Stimulated activated CD4-positive, alpha-beta T cell treated with anti-CD3 and anti-CD28 coated beads, Interleukin-15, amount 100 ng/mL, for 24 hours (primary cell): Measurements from ENCODE around the gene KRT6A.
"Not testable (repeated sequence)": the region's sequence is repeated elsewhere in the genome, so short reads cannot be mapped to it uniquely, and the experiment has no call there.

ENCODE experiments used
- DNase-seq: peaks from one replicate; pipeline ENCODE4 v3.0.0-alpha.2; 2020

The KRT6A gene

GRCh38 chr12:52524241-52524897 lies 31.3 kb upstream of the KRT6A start:
- no peak for DNase-seq

GRCh38 chr12:52523824-52524223 lies 30.8 kb upstream of the KRT6A start:
- no peak for DNase-seq

DNA sequence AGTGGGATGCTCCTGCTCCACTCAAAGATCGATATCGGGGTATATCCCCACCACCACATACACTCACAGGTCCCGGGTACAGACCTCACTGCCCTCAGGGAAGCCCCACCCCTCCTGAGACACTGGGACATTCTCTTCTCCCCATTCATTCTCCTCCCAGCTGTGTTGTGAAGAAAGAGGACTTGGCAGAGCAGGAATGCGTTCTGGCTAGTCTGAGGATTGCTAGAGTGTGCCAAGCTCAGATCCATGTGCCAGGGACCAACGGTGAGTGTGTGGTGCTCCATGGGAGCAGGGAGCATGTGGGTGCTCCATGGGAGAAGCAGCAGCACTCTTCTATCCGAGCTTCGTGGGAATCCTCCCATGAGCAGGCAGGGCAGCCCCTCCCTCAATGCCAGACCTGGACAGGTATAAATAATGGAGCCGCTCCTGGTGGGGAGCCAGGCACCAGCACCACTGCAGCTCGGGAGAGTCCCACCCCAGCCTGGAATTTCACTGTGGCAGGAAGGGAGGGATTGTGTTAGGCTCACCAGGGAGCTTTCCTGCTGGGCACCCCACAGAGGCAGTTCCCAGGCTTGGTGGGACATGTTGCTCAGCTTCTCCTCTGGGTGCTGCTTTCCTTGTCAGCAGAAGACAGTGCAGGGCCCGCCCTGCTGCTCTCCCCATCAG lies 29.4 kb upstream of the KRT6A start:
- no peak for DNase-seq

DNA sequence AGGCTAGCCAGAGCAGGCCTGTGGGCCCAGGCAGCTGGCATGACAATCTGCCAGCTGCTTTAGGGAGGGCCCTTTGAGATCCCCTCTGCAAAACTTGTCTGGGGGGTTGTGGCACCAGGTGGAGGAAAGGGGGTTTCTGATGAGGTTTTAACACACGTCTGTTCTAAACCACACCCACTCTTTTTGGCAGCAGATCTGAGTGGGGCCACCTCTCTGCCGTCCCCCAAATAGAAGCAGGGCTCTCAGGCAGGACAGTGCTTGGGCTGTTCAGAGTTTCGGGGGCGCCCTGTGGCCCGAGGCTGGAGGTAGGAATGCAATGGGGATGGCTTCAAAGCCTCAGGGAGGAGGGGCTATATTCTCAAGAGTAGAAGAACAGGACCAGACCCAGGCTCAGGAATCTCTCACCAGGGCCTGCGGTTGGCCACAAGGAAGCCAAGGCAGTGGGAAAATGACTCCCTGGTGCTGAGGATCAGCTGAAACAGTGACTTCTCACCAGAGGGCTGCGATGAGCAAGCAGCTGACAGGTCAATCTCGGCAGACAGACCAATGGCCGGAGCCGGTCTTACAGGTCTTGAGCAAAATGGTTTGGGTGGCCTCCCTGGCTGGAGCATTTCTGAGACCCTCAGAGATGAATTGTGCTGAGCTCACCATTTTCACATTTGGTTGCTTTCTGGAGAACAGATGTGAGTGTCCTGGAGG lies 28.7 kb upstream of the KRT6A start:
- no peak for DNase-seq

GRCh38 chr12:52521175-52521567 lies 28.1 kb upstream of the KRT6A start:
- DNase-seq, result no peak

GRCh38 chr12:52519826-52520662 lies 27.0 kb upstream of the KRT6A start, which contains the start of gene KRT5:
KRT5 (minus strand) TSS chr12:52520394; CDS start chr12:52520296, 98 bp downstream.
- DNase-seq, result no peak

DNA sequence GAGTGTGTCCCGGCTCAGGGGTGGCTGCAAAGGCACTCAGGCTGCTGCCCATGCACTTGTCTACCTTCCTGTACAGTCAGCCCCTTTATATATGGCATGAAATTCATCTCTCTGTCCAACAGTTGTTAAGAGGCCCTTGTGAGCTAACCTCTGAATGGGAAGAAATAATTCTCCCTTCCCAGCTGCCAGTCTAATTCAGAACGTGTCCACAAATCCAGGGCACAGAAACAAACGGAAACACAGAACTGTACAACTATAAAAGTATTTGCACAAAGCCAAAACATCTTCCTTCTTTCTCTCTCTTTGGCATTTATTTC lies 26.3 kb upstream of the KRT6A start:
- no peak for DNase-seq

DNA sequence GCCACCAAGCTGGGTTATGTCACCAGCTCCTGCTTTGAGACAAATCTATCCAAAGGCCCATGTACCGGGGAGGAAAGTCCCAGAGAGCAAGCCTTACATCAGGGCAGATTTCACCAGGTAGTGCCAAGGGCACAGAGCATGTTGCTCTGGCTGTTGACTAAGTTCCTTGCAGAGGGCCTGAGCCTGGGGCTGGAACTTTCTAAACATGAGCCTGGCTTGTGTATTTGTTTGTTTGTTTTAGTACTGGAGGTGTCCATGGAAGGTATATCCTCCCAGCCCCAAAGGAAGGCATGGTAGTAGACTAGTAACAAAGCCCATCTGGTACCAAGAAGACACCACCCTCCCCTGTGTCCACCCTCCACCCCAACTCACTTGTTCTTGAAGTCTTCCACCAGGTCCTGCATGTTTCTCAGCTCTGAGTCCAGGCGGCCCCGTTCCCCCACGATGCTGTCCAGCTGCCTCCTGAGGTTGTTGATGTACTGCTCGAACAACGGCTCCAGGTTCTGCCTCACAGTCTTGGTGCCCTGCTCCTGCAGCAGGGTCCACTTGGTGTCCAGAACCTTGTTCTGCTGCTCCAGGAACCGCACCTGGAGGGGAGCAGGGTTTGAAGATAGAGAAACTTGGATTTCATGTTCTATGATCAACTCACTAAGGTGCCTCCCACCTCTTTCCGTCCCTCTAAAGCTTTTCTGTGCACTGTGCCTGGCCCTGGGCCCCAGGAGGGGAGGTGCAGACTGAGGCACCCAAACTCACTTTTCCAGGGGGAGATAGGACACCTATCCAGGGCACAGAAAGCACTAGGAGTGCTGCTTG lies 25.7 kb upstream of the KRT6A start:
- DNase-seq, result no peak

- DNase-seq, result no peak
These were observed 24.8 kb upstream of the KRT6A start for GRCh38 chr12:52517888-52518287.

DNA sequence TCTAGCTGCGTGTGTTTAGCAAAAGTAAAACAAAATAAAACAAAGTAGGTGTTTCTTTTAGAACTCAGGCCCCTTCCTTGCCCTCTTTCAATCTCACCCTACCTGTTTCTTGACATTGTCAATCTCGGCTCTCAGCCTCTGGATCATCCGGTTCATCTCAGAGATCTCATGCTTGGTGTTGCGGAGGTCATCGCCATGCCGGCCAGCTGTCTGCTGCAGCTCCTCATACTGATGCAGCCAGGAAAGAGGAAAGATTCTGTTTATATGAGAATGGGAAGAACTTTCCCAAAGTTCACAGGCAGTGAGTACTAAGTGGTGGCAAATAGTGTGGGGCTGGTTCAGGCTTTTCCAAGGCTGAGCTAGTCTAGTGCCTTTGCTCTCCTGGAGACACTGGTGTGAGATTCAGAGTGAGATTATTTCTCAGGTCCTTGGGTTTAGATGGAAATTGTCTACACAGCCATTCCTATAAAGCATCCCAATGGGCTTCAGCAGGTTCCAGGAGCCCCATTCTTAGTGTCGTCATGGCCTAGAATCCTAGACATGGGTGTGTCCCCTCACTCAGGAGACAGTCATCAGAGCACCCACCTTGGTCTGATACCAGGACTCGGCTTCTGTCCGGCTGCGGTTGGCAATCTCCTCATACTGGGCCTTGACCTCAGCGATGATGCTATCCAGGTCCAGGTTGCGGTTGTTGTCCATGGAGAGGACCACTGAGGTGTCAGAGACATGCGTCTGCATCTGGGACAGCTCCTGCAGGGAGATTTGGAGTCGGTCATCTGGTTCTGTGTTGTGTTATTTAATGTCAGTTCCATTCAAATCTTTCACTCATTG lies 24.2 kb upstream of the KRT6A start:
- DNase-seq, result no peak

DNA sequence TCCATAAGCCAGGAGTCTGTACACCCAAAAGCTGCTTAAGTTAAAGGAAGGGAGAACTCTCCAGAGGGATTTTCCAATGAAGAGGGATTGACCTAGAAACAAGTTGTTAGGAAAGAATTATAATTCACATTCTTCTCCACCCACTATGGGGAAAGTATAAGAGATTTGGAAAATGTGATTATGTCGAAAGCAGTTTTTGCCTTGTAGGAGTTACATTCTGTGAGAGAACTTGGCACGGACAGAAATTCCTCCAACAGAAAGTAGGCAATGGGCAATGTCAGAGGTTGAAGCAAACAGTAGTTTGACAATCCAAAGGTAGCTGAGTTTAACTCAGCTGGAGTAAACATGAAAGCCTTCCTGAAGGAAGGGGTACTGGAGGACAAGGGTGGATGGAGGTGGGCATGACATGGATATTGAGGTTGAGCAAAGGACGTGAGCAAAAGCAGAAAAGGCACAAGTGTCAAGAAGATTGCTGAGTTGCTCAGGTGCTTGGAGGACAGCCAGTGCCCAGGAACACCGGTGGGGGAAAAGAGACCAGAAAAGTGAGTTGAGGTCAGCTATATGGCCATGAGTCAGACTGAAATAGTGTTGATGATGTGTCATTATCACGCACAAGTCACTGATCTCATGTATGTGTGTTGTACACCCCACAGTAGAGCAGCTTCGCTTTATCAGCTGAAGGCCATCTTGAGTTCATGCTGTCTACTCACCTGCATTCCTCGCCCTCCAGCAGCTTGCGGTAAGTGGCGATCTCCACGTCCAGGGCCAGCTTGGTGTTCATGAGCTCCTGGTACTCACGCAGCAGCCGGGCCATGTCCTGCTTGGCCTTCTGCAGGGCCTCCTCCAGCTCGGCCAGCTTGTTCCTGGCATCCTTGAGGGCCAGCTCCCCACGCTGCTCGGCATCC lies 23.1 kb upstream of the KRT6A start:
- DNase-seq, result no peak

- no peak for DNase-seq
These were observed 22.2 kb upstream of the KRT6A start for GRCh38 chr12:52515319-52515646.

DNA sequence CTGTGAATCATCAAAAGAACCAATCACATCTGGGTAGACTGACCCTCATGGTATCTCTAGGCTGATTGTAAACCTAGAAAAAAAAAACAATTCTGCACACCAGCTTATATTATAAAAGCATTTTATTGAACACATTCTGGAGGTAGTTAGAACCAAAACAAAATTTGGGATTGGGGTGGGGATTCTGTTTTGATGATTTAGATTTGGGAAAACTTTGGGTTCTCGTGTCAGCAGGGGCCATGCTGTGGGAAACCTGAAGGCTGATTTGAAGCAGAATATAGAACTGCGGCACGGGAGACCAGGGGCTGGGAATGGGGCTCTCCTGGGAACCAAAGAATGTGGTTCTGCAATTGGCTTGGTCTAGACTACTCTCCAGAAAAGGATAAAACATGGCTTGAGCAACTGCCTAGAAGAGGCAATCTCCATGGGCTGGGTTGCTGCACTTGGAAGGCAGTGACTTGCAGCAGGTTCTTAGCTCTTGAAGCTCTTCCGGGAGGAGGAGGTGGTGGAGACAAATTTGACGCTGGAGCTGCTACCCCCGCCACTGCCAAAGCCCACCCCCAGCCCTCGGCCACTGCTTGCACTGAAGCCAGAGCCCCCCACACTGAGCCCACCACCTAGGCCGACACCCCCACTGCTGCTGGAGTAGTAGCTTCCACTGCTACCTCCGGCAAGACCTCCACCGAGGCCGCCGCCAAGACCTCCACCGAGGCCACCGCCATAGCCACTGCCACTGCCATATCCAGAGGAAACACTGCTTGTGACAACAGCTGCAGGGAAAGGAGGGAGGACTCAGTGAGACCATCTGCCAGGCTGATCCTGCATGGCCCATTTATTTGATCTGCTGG lies 21.6 kb upstream of the KRT6A start:
- no peak for DNase-seq

GRCh38 chr12:52513736-52514135 lies 20.7 kb upstream of the KRT6A start:
- no peak for DNase-seq

GRCh38 chr12:52508211-52508610 lies 15.2 kb upstream of the KRT6A start:
- no peak for DNase-seq

DNA sequence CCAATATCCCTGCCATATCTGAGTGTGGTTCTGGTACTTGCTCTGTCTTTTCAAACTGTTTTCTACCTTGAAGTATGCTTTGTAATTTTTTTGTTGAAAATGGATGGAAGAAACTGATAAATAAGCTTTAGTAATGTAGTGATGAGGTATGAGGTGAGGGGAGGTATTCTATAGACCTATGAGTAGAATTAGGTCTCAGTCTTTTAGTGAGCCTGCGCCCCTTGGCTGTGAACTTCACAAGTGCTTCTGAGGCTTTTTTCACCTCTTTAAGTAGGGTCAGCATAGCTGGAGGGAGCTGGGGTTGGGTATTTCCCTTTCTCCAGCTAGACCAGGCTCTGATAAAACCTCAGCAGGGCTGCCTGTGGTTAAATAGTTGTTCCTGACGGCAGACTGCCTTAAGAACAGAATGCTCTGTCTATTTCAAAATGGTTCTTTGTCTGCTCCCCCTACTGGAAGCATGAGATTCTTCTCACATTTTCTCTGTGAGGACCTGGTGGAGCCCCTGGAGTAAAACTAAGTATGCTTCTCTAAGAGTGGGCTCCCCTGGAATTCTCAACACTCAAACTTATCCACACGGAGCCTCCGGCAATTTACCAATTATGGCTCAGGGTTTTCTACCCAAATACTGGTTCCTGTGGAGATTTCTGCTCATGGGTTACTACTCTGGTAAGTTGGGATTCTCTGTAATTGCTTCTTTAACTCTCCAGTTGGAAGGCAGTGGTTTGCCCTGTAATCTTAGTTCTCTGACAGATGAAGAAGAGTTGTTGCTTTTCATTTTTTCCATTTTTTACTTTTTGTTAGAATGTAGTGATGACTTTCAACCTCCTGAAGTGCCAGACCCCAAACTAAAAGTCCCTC lies 14.0 kb upstream of the KRT6A start:
- no peak for DNase-seq

DNA sequence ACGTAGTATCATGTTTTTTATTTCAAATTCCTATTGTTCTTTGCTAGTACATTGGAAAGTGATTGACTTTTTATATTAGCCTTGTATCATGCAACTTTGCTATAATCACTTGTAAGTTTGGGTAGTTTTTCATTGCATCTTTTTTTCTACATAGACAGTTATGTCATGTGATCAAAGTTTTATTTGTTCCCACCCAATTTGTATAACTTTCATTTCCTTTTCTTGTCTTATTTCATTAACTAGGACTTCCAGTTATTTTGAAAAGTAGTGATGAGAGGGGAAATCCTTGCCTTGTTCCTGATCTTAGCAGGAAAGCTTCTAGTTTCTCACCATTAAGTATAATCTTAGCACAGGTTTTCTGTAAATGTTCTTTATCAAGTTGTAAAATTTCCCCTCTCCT lies 9.8 kb upstream of the KRT6A start:
- no peak for DNase-seq

DNA sequence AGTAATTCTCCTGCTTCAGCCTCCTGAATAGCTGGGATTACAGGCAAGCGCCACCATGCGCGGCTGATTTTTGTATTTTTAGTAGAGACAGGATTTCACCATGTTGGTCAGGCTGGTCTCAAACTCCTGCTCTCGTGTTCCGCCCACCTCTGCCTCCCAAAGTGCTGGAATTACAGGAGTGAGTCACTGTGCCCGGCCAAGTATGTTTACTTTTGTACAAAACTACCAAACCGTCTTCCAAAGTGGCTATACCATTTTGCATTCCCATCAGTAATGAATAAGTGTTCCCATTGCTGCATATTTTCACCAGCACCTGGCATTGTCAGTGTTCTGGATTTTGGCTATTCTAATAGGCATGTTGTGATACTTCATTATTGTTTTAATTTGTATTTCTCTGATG lies 8.4 kb upstream of the KRT6A start:
- no peak for DNase-seq

DNA sequence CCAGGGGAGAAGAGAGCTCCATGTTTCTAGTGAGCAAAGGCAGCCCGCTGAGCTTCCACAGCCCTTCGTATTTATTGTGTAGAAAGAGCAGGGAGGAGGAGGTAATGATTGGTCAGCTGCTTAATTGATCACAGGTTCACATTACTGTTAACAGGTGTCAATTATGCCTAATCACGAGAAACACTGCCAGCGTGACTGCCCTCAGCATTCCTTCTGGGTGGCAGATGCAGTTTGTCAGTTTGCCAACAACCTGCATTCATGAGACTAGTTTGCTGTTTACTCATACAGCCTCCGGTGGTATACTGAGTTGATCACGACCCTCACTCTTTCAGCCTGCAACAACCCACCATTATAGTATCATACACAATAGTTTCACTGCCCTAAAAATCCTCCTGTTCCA lies 7.5 kb upstream of the KRT6A start:
- not testable (repeated sequence) for DNase-seq
